GM19035 (cell line): ENCODE results near the gene RAI1.

Experiments
- ATAC-seq: cut with Tn5 transposase; IDR thresholded peaks from one replicate; pipeline ENCODE4 v1.9.1; 2021; ENCODE audit not compliant: unreplicated experiment

Gene RAI1

DNA sequence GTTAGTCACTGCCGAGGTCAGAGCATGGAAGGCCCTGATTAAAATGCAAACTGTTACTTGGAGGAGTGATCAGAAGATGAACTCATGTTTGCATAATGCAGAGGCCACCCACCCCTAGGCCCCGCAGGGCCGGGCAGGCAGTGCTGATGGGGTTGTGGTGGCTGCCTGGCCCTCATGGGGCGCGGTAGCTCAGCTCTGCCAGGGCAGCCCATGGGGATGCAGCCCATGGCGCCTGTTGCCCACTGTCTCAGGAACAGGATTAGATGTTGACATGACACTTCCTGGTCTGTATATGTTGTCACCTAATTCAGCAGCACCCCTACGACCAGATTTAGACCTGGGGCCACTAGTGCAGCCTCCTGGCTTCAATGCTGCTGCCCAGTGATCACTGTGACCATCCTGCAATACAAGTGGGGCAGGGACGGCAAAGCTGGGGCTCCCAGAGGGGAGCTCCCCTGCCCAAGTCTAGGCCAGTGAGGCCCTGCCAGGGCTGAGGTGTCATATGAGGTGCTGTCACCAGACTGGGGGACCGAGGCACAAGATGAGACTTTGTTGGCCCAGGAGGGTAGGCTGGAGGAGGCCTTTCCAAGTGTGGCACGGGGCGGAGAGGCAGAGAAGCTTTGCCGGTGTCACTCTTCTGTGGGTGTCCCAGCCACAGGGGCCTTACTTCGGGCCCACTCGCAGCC lies 49.1 kb downstream of the RAI1 start:
- ATAC-seq, result no peak

DNA sequence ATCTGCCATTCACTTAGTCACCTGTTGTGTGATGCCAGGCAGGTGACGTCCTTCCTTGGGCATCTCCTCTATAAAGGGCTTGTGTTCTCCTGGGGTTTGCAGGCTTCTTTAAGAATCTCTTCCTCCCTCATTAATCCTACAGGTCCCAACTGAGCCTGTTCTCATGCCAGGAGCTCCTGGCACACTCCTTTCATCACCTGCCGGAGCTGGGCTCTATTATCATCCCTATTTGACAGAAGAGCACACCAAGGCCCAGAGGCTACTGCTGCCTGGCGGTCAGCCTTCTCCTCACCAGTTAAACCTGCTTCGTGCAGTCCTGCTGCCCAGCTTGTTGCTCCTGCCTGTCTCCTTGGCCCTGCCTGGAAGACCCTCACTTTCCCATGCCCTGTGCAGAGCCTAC lies 51.2 kb downstream of the RAI1 start:
- no peak for ATAC-seq

DNA sequence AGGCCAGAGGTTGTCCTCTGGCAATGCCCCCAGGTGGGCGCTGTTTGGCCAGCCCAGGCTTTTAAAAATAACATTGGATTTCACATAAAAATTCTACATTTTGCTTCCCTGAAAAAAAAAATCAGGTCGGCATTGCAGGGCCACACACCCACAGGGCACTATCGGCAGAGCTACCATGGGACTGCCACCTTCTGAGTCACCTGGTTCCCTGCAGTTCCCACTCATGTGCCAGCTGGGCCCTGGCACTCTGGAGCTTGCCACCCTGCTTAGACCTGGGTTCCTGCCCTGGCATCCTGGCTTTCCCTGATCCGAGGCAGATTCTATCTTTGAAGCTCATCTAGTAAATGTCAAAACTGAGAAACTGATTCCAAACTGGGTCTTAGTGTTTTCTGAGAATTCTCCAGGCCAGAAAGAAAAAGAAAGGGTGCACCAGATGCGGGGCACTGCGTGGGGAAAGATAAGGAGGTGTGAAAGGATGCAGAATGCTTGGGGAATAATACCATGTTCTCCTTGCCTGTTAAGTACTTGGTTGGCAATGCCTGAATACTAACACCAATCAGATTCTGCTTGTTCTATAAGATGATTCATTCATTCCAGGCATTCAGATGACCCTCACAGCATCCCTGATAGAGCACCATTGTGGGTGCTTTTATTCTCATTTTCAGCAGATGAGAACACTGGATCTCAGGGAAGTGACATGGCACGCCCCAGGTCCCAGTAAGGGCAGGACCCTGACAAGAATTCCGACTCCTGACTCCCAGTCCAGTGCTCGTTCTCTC lies 51.8 kb downstream of the RAI1 start:
- ATAC-seq, result no peak

DNA sequence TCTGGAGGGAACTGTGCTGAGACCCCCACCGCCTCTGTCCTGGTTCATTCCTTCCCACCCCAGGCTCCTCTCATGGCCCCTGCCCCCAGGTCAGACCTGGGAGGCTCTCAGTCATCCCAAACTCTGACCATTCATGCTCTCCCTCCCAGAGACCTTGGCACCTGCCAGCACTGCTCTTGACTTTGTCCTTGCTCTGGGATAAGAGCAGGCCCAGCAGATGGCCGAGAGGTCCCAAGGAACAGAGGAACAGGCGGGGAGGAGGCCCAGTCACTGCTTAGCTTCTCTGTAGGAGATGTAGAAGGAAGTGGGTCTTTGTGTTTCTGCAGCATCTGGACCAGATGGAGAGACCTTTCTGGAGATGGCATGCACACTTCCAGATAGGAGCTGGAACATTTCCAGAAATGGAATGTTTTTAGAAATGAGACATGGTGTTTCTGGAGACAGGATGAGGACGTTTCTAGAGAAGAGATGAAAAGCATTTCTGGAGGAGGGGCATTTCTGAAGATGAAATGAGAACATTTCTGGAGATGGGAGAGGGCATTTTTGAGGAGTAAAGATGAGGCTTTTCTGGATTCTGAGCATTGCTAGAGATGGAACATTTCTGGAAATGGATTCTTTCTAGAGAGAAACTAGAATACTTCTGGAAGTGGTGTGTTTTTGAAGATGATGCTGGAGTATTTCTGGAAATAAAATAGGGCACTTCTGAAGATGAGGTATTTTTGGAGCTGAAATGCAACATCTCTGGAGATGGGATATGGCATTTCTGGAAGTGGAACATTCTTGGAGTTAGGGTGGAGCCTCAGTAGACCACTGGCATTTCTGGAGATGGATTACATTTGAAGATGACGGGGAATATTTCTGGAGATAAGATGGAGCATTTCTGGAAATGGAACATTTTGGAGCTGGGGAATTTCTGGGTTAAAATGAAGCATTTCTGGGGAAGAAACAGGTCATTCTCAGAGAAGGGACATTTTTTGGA lies 55.2 kb downstream of the RAI1 start:
- ATAC-seq, result no peak

DNA sequence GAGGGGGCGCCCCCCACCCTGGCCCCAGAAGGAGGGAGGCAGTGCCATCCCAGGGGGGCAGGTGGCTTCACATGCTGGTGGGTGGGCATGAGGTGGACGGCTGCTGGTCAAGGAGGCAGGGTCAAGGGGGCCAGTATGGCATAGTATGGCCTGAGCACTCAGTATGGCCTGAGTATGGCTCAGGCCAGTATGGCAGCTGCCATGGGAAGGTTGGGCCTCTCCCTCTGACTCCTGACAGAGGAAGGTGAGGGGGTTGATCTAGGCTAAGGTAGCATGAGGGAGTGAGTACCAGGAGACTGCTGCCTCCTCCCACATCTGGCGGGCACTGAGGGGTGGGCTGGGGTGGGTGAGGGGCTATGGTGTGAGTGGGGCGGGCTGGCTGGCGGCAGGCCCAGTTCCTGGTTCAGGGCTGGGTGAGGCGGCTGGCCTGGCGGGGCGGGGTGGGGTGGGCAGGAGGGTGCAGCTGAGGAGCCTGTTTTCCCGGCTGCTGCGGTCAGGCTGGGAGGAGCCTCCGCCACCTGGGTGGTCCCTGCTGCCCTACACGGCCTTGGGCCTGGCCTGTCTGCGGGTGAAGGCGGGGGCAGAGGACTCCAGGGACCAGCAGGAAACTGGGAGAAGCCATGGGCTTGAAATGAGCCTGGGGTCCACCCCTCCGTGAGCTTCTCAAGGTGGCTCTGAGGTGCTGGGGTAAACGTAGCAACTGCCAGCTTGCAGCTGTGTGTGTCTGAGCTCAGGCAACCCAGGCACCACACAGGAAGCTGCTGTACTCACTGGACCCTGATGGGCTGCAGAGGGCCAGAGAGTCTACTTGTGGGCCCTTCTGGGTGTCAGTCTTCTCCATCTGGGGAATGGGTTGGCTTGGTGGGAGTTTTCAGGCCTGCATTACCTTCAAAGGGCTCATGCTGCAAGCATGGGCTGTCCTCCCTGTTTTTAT lies 57.0 kb downstream of the RAI1 start:
- ATAC-seq, result no peak

DNA sequence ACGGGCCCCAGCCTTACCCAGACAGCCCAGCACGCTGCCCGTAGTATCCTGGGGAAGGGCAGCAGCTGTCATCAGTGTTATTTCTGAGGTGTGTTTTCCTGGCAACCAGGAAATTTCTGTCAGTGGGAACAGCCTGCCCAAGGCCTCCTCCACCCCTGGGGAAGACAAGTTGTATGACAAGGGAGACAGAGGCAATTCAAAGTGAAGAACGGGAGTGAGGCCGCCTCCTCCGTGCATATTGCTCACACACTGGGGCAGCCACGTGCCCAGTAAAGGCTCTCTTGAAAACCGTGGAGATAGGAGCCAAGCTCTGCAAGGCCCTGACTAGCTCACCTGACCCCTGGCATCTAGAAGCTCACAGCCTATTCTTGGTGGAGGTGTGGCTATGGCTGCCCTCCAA lies 57.6 kb downstream of the RAI1 start:
- no peak for ATAC-seq

DNA sequence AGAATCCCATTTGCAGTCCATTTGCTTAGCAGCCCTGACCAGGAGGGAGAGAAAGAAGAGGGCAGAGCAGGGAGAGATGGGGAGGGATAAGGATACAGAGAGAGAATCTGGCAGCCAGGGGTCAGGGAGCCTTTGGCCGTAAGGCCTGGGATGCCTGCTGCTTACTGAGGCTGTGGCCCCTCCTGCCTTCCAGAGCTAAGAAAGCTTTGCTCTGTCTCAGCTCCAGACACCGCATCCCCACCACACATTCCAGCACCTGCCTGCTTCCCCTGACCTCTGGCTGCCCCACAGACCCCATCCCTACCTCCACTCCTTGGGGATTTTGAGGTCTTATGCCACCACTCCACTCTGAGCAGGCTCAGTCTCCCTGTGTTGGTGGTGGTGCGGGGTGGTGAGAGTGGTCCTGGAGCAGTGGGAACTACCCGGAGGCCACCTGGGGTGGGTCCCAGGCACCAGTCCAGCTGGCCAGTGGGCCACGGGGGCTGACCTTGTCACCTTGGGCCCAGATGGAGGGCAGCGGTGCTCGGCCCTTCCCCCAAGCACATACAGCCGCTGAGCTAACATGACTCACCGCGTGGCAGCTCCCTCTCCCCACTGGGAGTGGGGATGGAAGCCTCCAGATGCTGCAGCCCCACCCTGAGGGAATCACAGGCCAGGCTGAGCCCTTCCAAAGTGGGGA lies 58.3 kb downstream of the RAI1 start:
- ATAC-seq, result no peak

DNA sequence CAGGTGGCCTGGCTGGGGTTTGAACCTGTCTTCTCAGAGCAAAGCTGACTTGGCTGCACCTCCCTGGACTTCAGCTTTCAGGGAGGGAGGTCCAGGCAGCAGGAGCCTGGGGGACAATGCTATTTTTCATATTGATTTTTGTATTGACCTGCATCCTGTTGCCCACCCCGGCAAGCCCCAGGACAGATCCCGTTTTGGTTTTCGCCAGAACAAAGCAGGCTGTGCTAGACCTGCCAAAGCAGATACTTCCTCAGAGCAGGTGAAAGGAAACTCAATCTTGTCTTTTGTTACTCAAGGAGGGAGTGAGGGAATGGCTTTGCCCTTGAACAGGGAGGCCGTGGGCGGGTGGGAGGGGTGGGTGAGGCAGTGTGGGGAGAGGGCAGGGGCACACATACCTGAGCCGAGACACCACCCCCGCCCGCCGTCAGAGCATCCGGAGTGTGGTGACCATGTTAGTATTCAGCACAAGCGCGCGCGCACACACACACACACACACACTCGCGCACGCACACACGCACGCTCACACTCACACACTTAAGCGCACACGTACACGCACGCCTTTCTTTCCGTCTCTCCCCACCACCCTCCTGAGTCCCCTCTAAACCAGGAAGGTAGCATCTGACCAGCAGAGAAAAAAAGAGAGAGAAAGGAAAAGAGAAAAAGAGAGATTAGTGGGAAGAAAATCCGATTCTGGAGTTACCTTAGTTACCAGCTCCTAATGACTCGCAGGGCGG lies 59.5 kb downstream of the RAI1 start:
- no peak for ATAC-seq

DNA sequence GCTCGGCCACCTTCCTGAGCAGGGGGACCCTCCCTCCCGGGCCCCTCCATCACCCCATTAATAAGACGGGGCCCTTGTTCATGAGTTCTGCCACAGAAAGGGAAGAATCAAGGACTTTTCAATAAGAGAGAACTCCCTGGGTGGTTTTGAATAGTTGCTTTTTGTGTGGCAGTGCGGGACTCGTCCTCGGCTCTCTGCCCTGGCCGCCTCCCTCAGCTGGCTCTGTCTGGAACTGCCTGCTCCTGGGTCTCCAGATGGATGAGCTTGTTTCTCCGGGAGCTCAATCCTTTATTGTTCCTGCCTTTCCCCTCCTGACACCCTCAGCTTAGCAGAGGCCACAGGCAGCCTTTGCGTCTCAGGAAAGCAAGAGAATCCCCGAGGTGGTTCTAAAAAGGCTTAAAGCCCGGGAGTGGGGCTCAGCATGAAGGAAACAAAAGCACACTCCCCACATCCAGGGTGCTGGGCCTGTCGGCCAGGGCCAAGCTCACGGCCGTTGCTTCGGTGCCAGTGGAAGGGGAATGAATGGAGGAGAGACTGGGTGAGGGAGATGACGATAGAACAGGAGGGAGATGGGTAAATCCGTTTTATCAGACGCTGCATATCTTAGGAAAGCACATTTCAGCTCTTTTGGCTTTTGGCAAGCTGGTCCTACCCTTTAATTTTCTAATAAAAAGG lies 60.2 kb downstream of the RAI1 start:
- ATAC-seq, result no peak

DNA sequence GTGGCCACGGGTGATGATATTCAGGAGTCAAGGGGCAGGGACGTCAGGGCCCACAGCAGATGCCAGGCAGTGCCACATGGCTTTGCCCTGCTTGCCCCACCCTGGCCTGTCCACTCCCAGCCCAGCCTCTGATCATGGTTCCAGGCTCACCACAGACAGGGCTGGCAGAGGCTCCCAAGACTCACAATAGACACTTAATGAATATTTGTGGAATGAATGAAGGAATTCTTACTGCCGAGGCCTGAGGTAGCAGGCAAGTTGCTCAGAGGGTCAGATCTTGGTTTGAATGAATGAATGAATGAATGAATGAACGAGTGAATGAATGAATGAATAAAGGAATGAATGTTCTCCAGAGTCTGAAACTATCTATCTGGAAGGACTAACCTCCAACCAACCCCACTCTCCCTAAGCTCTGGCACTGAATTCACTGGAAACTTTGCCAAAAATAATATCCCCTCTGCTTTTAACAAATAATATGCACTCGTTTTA lies 60.9 kb downstream of the RAI1 start:
- ATAC-seq, result no peak

DNA sequence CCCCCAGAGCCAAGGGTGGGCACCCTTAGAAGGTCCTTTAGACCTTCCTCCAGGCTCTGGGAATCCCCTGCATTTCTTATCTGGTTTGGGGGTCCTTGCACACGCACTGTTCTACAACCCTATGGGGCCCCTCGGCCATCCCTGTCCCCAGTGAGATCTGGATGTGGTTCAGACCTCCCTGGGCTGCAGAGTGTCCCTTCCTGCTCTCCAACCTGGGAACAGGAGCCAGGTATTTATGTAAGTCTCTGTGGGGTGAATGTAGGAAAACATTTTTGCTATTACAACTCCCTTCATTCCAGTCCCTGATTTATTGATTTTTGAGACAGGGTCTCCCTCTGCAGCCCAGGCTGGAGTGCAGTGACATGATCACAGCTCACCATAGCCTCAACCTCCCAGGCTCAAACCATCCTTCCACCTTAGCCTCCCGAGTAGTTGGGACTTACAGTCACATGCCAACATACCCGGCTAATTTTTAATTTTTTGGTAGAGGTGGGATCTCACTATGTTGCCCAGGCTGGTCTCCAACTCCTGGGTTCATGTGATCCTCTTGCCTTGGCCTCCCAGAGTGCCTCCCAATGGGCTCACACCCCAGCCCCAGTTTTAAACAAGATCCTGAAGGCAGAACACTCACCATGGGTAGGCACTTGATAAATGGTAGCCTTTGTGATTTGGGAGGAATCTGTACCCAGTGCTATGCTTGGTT lies 61.6 kb downstream of the RAI1 start:
- no peak for ATAC-seq

DNA sequence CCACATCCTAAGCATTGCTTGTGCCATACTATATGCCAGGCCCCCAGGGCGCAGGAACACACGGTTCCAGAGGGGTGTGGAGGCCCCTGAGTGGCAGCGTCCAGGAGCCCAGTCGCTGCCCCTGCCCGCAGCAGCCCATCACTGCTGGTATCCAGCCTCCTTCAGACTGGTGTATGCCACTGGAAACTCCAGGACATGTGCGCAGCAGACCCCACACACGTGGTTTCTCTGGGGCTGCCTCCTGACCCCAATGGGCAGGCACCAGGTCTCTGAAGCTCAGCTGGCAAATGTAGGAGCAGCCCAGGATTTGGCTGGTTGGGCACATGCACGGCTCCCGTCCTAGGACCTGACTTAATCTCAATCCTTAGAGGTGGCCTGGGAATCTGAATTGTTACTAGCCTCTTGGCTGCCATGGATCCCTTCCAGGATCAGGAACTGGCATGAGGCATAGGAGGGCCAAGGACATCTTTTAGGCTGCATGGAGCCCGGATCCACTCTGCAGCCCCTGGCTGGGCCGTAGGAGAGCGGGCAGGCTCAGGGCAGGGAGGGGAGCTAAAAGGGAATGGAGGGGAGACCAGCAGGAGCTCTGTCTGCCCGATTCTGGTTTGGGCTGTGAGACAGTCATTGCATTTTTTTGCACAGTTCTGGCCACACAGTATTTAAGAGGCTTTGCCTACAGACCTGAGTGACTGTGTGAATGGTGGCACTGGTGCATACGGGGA lies 62.3 kb downstream of the RAI1 start:
- ATAC-seq, result no peak

DNA sequence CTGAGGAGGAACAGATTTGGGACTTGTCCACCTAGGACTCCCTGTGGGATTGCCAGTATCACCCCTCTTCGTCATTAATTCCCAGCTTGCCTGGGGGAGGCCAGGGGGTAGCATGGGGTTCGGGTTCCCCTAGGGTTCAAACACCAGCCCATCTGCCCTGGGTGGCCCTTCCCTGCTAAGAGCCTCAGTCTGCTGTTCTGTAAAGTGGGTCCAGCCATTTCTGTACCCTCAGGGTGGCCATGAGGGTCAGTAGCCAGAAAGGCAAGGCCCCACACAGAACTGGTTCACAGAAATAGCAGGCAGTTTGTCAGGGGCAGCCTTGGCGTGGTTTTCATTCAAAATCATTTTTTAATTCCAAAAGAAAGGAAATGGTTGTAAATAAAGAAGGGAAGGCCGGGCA lies 62.9 kb downstream of the RAI1 start:
- no peak for ATAC-seq

DNA sequence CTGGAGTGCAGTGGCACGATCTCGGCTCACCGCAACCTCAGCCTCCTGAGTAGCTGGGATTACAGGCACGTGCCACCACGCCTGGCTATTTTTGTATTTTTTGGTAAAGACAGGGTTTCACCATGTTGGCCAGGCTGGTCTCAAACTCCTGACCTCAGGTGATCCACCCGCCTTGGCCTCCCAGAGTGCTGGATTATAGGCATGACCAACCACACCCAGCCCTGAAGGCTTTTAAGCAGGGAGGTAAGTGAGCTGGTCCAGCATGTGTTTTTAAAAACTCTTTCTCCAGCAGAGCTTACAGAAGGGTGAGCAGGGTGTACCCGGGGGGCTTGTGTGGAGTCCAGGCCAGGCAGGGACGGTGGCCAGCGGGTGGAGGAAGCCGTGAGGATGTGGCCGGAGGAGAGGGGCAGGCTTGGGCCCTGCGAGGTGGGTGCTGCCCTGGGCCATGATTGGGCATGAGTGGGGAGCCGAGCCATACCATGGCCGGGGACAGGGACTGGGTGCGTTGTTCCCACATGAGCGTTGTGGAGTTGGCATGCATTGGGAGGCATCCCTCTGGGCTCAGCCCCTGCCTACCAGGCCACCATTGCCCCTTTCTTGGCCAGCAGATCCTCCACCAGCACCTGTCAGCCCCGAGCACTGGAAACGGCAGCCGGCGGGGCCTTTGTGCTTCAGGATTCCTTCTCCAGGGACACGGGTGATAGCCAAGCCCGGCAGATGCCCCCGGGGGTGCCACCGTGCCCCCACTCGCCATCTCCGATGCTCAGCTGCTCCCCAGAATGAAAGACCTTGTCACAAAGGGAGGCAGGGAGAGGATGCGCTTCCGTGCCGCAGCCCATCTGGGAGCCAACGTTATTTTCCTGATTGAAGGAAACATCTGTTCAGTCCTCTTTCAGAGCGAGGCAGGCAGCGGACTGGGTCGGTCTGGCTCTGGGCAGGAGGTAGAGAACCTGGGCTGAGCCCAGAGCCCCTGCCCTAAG lies 64.5 kb downstream of the RAI1 start:
- no peak for ATAC-seq

DNA sequence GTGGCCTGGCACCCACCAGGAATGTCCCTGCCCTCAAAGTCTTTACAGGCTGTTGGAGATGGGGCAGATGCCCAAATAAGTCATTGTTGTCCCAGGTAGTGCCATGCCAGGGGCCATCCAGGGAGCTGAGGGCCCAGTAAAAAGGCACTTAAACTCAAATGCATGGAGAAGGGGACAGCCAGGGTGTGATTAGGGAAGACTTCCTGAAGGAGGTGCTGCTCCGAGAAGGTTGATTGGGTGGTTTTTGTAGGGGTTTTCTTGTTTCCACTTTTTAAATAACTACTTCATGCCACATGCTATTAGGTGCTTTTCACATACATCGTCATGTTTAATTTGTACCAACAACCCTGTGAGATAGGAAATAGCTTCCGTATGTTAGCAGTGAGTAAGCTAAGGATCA lies 66.9 kb downstream of the RAI1 start:
- no peak for ATAC-seq

DNA sequence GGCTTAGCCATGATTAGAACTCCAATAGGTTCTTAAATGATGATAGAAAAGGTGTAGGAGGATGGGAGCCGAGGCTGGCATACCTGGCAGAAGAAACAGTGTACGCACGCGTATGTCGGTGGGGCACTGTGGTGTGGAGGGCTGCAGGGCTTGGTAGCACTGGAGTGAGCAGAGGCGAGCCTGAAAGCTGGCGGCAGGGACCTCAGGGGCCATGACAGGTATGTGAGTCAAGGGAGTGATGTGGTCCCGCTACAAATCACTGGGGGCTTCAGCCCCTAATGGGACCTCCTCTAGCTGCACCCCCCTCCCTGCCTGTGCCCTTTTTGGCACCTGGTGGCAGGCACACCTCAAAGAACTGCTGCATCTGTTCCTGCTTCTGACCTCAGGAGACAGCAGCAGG lies 67.3 kb downstream of the RAI1 start:
- ATAC-seq, result no peak
